HepG2 (cell line): ENCODE results near the gene TPRA1. TPM values are rescaled to one million over a fixed set of nuclear protein-coding genes. Genes with fewer than 3 reads are reported as not detected.

Experiments used
- CBX2 ChIP-seq, 2 experiments: fragments of 200-600 bp in 1 of 2; sonication (generic); formaldehyde crosslinking in 1 of 2; IDR thresholded peaks; 2 replicates each; pipeline versions ENCODE4 v1.7.0 to v1.8.1; 2018 to 2022; ENCODE audit warnings: low read depth in 2 of 2, low read length in 1 of 2, mild to moderate bottlenecking in 1 of 2, missing genetic modification reagents in 1 of 2
- HCFC1 ChIP-seq: fragments of 150-350 bp; IDR thresholded peaks from 2 replicates; pipeline ENCODE4 v1.6.1; 2014; ENCODE audit warnings: low read depth, low read length
- KDM5A ChIP-seq: fragments of 200-600 bp; sonication (generic); IDR thresholded peaks from 2 replicates; pipeline ENCODE4 v1.7.0; 2018; ENCODE audit warnings: antibody characterized with exemption, mild to moderate bottlenecking, low read length, borderline replicate concordance
- NPAS2 ChIP-seq: sonication (generic); formaldehyde crosslinking; IDR thresholded peaks from 2 replicates; pipeline ENCODE4 v1.8.0; 2022; ENCODE audit warnings: mild to moderate bottlenecking, missing genetic modification reagents, borderline replicate concordance
- PAX8 ChIP-seq: sonication (generic); formaldehyde crosslinking; IDR thresholded peaks from 2 replicates; pipeline ENCODE4 v1.8.0; 2022; ENCODE audit warnings: mild to moderate bottlenecking, missing genetic modification reagents, borderline replicate concordance
- TBX3 ChIP-seq: fragments of 450-650 bp; IDR thresholded peaks from 2 replicates; pipeline ENCODE4 v1.6.1; 2017; ENCODE audit warnings: antibody characterized with exemption, mild to moderate bottlenecking, inconsistent platforms, borderline replicate concordance
- ZBTB3 ChIP-seq: sonication (generic); formaldehyde crosslinking; IDR thresholded peaks from 2 replicates; pipeline ENCODE4 v1.4.0; 2020; ENCODE audit warnings: low read depth, mild to moderate bottlenecking, moderate library complexity, missing genetic modification reagents, borderline replicate concordance
- ZNF234 ChIP-seq: sonication (generic); formaldehyde crosslinking; conservative IDR thresholded peaks from 2 replicates; pipeline ENCODE4 v1.5.1; 2020; ENCODE audit warnings: mild to moderate bottlenecking, missing genetic modification reagents
- ZNF333 ChIP-seq: sonication (generic); formaldehyde crosslinking; IDR thresholded peaks from 2 replicates; pipeline ENCODE4 v1.4.0; 2020; ENCODE audit warnings: mild to moderate bottlenecking, missing genetic modification reagents, borderline replicate concordance
- ZNF530 ChIP-seq: sonication (generic); formaldehyde crosslinking; IDR thresholded peaks from 2 replicates; pipeline ENCODE4 v1.5.0; 2020; ENCODE audit warnings: low read depth, mild to moderate bottlenecking, missing genetic modification reagents
- ZNF546 ChIP-seq: sonication (generic); formaldehyde crosslinking; conservative IDR thresholded peaks from 2 replicates; pipeline ENCODE4 v1.8.1; 2023; ENCODE audit warnings: mild to moderate bottlenecking, missing genetic modification reagents
- ZNF563 ChIP-seq: sonication (generic); formaldehyde crosslinking; IDR thresholded peaks from 2 replicates; pipeline ENCODE4 v1.8.0; 2022; ENCODE audit warnings: mild to moderate bottlenecking, moderate library complexity, missing genetic modification reagents
- ZNF616 ChIP-seq: sonication (generic); formaldehyde crosslinking; IDR thresholded peaks from 2 replicates; pipeline ENCODE4 v1.5.0; 2020; ENCODE audit warnings: low read depth, mild to moderate bottlenecking, missing genetic modification reagents
- ZNF720 ChIP-seq: sonication (generic); formaldehyde crosslinking; IDR thresholded peaks from 2 replicates; pipeline ENCODE4 v1.4.0; 2020; ENCODE audit warnings: missing genetic modification reagents
- ZNF766 ChIP-seq: sonication (generic); formaldehyde crosslinking; IDR thresholded peaks from 2 replicates; pipeline ENCODE4 v1.5.0; 2020; ENCODE audit warnings: missing genetic modification reagents, borderline replicate concordance
- ZNF788 ChIP-seq: sonication (generic); formaldehyde crosslinking; IDR thresholded peaks from 2 replicates; pipeline ENCODE4 v1.5.0; 2020; ENCODE audit warnings: mild to moderate bottlenecking, missing genetic modification reagents, borderline replicate concordance
- polyA plus RNA-seq, 8 experiments: library from polyadenylated mRNA; depleted of rRNA in 3 of 8; stranded (reverse) in 7 of 8; unstranded in 1 of 8; fragments of >200 nt; fragmentation: Illumina TruSeq in 4 of 8; extraction: Trizol in 4 of 8; gene quantifications; 2 replicates each; pipeline versions ENCODE4 v1.2.1 to v1.2.3, GENCODE V29; 2011 to 2016; ENCODE audit warnings: low read depth in 4 of 8, missing spikeins in 1 of 8, mixed read lengths in 1 of 8; ENCODE audit not compliant: insufficient read depth in 1 of 8
- total RNA-seq, 5 experiments: library from RNA; depleted of rRNA; stranded (reverse); fragments of >200 nt; fragmentation: Illumina TruSeq; extraction: Trizol; gene quantifications; 2 replicates each; pipeline ENCODE4 v1.2.3, GENCODE V29; 2016; ENCODE audit warnings: low read depth in 1 of 5
- TF ChIP-seq, protein P1 (sequence below): sonication (generic); formaldehyde crosslinking; IDR thresholded peaks from 2 replicates; pipeline ENCODE4 v1.5.1; 2020; ENCODE audit warnings: missing genetic modification reagents, mild to moderate bottlenecking, borderline replicate concordance
- TF ChIP-seq, protein P2 (sequence below): sonication (generic); formaldehyde crosslinking; IDR thresholded peaks from 2 replicates; pipeline ENCODE4 v1.4.0; 2020; ENCODE audit warnings: missing genetic modification reagents
- TF ChIP-seq, protein P3 (sequence below): sonication (generic); formaldehyde crosslinking; IDR thresholded peaks from 2 replicates; pipeline ENCODE4 v1.5.0; 2020; ENCODE audit warnings: missing genetic modification reagents

TPRA1 gene
- total and polyA plus RNA-seq, 2 of the 13 experiments (the other 11 are each of a cell fraction or from before 2014, with no cell fraction given): 25.4 to 25.8 TPM

DNA sequence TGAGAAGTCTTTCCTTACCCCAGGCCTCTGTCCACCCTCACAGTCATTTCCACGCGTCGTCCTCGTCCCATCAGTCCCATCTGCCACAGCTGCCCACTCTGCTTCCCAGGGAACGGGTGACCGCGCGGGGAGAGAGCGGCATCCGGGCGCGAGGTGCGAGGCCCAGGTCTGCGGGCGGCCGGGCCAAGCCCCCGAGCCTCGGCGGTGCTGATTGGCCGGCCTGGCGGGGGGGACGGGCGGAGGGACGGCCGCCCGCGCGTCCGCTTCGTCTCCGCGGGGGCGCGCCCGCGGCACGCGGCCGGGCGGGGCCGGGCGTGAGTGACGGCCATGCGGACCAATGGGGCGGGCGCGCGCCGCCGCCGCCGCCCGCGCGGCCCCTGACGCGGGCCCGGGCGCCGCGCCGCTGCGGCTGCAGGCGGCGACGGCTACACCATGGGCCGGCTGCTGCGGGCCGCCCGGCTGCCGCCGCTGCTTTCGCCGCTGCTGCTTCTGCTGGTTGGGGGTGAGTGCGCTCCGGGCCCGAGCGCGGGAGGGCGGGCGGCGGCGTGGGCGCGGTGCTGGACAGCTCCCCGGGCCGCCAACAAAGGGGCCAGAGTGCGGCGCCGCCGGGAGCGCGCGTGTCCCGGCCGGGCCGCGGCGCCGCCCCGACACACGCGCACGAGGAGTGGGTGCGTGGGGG, 38.4 kb upstream of the TPRA1 start, which contains the start of gene PODXL2 (continued):
- TF ChIP-seq ZNF766 (CRISPR knock-in tag) (0 out of 2 replicates have a peak, but pooled peaks have one; percentile 56), HCFC1 (no peak), TBX3 (no peak), ZNF788 (peak; percentile 70; the same call in 1 of the 2 replicates), PAX8 (CRISPR knock-in tag) (0 out of 2 replicates have a peak, but pooled peaks have one; percentile 66), KDM5A (no peak), ZBTB3 (CRISPR knock-in tag) (no peak), ZNF720 (CRISPR knock-in tag) (no peak), ZNF530 (CRISPR knock-in tag) (no peak), ZNF234 (CRISPR knock-in tag) (0 out of 2 replicates have a peak, but pooled peaks have one; percentile 42), CBX2 (IDR thresholded peaks at IDR 0.05; ENCODE audit: low read depth, low read length) (no peak), CBX2 (CRISPR knock-in tag; IDR thresholded peaks at IDR 0.05; ENCODE audit: low read depth) (no peak), ZNF546 (CRISPR knock-in tag) (peak; percentile 59; the same call in 1 of the 2 replicates), ZNF333 (CRISPR knock-in tag) (no peak), ZNF616 (peak; percentile 71; the same call in 1 of the 2 replicates), ZNF563 (peak; percentile 86; the same call in 1 of the 2 replicates), NPAS2 (CRISPR knock-in tag) (no peak)
- TF ChIP-seq, protein P1, sequence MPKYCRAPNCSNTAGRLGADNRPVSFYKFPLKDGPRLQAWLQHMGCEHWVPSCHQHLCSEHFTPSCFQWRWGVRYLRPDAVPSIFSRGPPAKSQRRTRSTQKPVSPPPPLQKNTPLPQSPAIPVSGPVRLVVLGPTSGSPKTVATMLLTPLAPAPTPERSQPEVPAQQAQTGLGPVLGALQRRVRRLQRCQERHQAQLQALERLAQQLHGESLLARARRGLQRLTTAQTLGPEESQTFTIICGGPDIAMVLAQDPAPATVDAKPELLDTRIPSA (CRISPR knock-in tag): 0 out of 2 replicates have a peak, but pooled peaks have one; percentile 46
- TF ChIP-seq, protein P2, sequence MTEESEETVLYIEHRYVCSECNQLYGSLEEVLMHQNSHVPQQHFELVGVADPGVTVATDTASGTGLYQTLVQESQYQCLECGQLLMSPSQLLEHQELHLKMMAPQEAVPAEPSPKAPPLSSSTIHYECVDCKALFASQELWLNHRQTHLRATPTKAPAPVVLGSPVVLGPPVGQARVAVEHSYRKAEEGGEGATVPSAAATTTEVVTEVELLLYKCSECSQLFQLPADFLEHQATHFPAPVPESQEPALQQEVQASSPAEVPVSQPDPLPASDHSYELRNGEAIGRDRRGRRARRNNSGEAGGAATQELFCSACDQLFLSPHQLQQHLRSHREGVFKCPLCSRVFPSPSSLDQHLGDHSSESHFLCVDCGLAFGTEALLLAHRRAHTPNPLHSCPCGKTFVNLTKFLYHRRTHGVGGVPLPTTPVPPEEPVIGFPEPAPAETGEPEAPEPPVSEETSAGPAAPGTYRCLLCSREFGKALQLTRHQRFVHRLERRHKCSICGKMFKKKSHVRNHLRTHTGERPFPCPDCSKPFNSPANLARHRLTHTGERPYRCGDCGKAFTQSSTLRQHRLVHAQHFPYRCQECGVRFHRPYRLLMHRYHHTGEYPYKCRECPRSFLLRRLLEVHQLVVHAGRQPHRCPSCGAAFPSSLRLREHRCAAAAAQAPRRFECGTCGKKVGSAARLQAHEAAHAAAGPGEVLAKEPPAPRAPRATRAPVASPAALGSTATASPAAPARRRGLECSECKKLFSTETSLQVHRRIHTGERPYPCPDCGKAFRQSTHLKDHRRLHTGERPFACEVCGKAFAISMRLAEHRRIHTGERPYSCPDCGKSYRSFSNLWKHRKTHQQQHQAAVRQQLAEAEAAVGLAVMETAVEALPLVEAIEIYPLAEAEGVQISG (CRISPR knock-in tag): peak; percentile 56
- TF ChIP-seq, protein P3, sequence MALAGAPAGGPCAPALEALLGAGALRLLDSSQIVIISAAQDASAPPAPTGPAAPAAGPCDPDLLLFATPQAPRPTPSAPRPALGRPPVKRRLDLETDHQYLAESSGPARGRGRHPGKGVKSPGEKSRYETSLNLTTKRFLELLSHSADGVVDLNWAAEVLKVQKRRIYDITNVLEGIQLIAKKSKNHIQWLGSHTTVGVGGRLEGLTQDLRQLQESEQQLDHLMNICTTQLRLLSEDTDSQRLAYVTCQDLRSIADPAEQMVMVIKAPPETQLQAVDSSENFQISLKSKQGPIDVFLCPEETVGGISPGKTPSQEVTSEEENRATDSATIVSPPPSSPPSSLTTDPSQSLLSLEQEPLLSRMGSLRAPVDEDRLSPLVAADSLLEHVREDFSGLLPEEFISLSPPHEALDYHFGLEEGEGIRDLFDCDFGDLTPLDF (CRISPR knock-in tag): no peak
